SK-N-SH treated with all-trans-retinoic acid at 6 μM for 48 hours (cell line): ENCODE data around the gene CYP27C1.

Experiments used
- ARNTL ChIP-seq: fragments of 450-650 bp; formaldehyde crosslinking; IDR thresholded peaks from 2 replicates; pipeline ENCODE4 v1.5.0; 2020; ENCODE audit warnings: low read depth, mild to moderate bottlenecking, moderate library complexity, borderline replicate concordance
- CSRNP3 ChIP-seq: fragments of 250-450 bp; sonication (Bioruptor Pico); IDR thresholded peaks from 2 replicates; pipeline ENCODE4 v1.5.1; 2021; ENCODE audit warnings: mild to moderate bottlenecking, moderate library complexity
- ESRRG ChIP-seq: fragments of 250-450 bp; sonication (Bioruptor Pico); IDR thresholded peaks from 2 replicates; pipeline ENCODE4 v1.6.1; 2021; ENCODE audit warnings: mild to moderate bottlenecking
- PATZ1 ChIP-seq: fragments of 250-450 bp; sonication (Bioruptor Pico); IDR thresholded peaks from 2 replicates; pipeline ENCODE4 v1.8.0; 2020; ENCODE audit warnings: mild to moderate bottlenecking, moderate library complexity, borderline replicate concordance
- POU6F1 ChIP-seq: fragments of 250-450 bp; sonication (Bioruptor Pico); IDR thresholded peaks from 2 replicates; pipeline ENCODE4 v1.8.0; 2021; ENCODE audit warnings: low read depth, mild to moderate bottlenecking, moderate library complexity, borderline replicate concordance
- PPARA ChIP-seq: fragments of 250-450 bp; sonication (Bioruptor Pico); IDR thresholded peaks from 2 replicates; pipeline ENCODE4 v1.5.0; 2020; ENCODE audit warnings: mild to moderate bottlenecking, borderline replicate concordance
- RARB ChIP-seq: fragments of 250-450 bp; sonication (Bioruptor Pico); IDR thresholded peaks from 2 replicates; pipeline ENCODE4 v1.8.0; 2021; ENCODE audit warnings: mild to moderate bottlenecking, moderate library complexity
- SNAI2 ChIP-seq: fragments of 250-450 bp; sonication (Bioruptor Pico); IDR thresholded peaks from 2 replicates; pipeline ENCODE4 v1.5.0; 2020; ENCODE audit warnings: mild to moderate bottlenecking, moderate library complexity
- TOX ChIP-seq: fragments of 250-450 bp; sonication (Bioruptor Pico); IDR thresholded peaks from 2 replicates; pipeline ENCODE4 v1.8.0; 2021; ENCODE audit warnings: mild to moderate bottlenecking, moderate library complexity, borderline replicate concordance
- ZFP30 ChIP-seq: fragments of 450-650 bp; formaldehyde crosslinking; IDR thresholded peaks from 2 replicates; pipeline ENCODE4 v1.5.0; 2022; ENCODE audit warnings: mild to moderate bottlenecking, moderate library complexity
- ZNF70 ChIP-seq: fragments of 450-650 bp; formaldehyde crosslinking; IDR thresholded peaks from 2 replicates; pipeline ENCODE4 v1.5.0; 2020; ENCODE audit warnings: mild to moderate bottlenecking, moderate library complexity

- TF ChIP-seq PATZ1 (CRISPR knock-in tag) (no peak), ZNF70 (CRISPR knock-in tag) (no peak), POU6F1 (no peak), CSRNP3 (no peak), ESRRG (no peak), RARB (CRISPR knock-in tag) (no peak), SNAI2 (CRISPR knock-in tag) (no peak), PPARA (no peak), ZFP30 (CRISPR knock-in tag) (no peak), ARNTL (CRISPR knock-in tag) (no peak), TOX (no peak)
These were observed 77.2 kb downstream of the CYP27C1 start for GRCh38 chr2:127142663-127143630.
